Measurements from ENCODE around the gene FHIT.
"Not testable (repeated sequence)": the region's sequence is repeated elsewhere in the genome, so short reads cannot be mapped to it uniquely, and the experiment has no call there.

FHIT gene

DNA sequence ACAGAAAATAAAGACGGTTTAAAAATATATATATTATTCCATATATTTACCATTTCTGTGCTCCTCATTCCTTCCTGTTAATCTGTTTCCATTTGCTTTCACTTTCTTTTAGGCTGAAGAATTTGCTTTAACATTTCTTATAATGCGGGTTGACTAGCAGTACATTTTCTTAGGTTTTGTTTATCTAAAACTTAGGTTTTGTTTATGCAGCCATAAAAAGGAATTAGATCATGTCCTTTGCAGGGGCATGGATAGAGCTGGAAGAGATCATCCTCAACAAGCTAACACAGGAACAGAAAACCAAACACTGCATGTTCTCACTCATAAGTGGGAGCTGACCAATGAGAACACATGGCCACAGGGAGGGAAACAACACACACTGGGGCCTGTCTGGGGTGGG, 578.1 kb downstream of the FHIT start:
- DNase-seq = no peak

DNA sequence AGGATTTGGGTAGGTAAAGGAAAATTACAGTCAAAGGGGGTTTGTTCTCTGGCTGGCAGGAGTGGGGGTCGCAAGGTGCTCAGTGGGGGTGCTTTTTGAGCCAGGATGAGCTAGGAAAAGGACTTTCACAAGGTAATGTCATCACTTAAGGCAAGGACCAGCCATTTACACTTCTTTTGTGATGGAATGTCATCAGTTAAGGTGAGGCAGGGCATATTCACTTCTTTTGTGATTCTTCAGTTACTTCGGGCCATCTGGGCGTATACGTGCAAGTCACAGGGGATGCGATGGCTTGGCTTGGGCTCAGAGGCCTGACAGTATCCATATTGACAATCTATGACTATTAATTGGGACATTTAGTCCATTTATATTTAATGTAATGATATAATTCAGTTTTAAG, 578.9 kb downstream of the FHIT start:
- DNase-seq = not testable (repeated sequence)

DNA sequence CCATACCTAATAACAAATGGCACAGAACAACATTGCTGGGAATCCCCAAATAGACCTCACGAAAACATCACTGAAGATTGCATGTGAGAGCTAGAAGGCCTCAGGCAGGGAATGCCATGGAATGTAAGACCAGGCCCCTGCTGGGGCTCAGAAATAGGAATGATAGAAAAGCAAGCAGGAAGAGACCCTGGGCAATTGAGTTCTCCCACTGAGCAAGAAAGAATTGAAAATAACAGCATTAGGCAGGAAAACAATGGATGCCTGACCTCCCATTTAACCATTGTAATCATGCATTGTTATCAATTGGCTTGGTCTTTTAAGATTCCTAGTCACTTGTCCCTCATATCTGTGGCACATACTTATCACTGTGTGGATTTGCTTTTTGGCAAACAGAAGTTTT, 581.6 kb downstream of the FHIT start:
- DNase-seq = no peak

DNA sequence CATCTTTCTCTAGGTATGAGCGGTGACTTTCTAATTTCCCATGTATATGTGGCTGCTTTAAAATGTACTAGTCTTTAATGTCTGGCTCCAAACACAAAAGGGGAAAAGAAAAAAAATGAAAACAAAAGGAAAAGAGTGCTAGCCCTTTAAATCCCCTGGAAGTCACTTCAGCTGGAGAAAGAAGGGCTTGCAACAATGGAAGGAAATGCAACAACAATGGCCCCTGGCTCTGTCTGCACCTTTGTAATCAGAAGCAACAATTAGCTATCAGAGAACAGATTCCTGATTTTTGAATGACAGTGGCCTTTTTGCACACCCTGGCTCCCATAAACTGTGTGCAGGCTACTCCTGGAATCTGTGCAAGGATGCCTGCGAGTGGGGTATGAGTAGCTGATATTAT, 591.2 kb downstream of the FHIT start:
- no peak for DNase-seq

GRCh38 chr3:60659098-60659497, 592.2 kb downstream of the FHIT start:
- no peak for DNase-seq

GRCh38 chr3:60657972-60658371, 593.3 kb downstream of the FHIT start:
- DNase-seq = no peak

- no peak for DNase-seq
These were observed 598.4 kb downstream of the FHIT start for GRCh38 chr3:60652829-60653228.

- DNase-seq = no peak
These were observed 599.5 kb downstream of the FHIT start for GRCh38 chr3:60651799-60652198.

DNA sequence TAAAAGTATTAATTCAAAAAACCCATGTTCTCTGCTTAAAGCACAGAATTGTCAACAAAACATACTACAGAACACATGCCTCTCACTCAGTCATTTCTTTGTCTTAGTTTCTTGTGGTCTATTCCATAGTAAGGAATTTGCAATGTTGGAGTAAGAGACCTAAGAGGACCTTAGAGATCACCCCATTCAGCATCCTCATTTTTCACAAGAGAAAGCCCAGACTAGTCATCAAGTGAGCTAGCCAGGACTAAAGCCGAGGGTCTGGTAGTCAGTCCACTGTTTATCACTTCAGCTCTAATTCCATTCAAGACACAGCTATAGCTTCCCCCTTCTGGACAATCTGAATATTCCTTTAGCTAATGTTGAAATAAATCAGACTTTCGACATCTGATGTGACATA, 601.1 kb downstream of the FHIT start:
- DNase-seq = no peak

- DNase-seq = no peak
These were observed 605.5 kb downstream of the FHIT start for GRCh38 chr3:60645801-60646200.

GRCh38 chr3:60643831-60644230, 607.4 kb downstream of the FHIT start:
- no peak for DNase-seq

DNA sequence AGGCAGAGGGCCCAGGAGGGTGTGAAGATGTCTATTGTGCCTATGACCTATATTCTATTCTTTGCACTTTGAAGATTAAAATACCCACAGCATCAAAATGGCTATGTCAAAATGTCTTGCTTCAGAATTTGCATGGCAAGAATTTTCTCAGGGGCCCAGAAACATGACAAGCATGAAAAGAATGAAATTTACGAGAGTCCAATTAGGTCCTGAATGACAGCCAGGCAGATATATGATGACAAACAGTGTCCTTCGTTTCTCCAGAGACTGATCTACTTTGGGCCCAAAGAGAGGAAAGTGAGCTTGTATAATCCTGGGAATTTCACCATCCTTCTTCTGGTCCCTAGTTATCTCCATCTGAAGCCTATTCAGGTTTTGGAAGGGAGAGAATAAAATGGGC, 609.9 kb downstream of the FHIT start:
- DNase-seq = no peak

- DNase-seq = no peak
These were observed 614.4 kb downstream of the FHIT start for GRCh38 chr3:60636846-60637245.

- no peak for DNase-seq
These were observed 617.6 kb downstream of the FHIT start for GRCh38 chr3:60633644-60634043.

- DNase-seq = no peak
These were observed 619.7 kb downstream of the FHIT start for GRCh38 chr3:60631509-60631908.

DNA sequence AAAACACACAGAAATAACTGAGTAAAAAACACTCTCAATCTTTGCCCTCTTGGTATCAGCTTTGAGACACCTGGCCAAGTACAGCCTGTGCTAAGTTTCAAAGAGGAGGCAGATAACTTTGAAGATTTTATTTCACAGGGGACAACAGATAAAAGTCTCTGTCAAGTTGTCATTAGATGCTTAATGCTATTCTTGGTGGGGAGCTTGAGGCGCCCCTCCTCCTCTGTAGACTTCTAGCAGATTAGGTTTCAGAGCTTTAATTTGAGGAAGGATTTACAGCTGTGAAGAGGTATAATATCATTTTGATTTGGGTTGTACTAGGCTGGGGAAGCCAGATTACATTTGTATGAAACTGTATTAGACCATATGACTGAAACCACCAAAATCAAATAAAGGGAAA, 620.3 kb downstream of the FHIT start:
- no peak for DNase-seq

GRCh38 chr3:60629816-60630215, 621.4 kb downstream of the FHIT start:
- no peak for DNase-seq

DNA sequence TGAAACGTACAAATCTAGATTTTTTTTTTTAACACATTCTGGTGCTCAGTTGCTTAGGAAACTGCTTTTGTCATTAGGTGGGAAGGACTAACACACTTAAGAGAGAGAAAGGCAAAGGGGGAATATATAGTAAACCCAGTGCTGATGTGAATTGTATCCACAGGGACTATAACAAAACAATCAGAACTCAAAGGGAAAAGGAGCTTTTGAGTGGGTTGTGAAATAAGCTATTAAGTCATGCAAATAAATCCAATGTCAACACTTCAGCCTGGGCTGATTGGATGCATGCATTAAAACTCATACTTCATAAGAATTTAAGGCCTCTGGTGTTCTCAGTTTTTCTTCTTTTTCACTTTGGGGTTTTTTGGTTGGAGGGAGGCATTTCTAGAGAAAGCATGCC, 628.9 kb downstream of the FHIT start:
- no peak for DNase-seq

GRCh38 chr3:60617188-60617587, 634.1 kb downstream of the FHIT start:
- no peak for DNase-seq

- DNase-seq = no peak
These were observed 637.4 kb downstream of the FHIT start for GRCh38 chr3:60613769-60614303.

- DNase-seq = no peak
These were observed 640.7 kb downstream of the FHIT start for GRCh38 chr3:60610441-60611112.

DNA sequence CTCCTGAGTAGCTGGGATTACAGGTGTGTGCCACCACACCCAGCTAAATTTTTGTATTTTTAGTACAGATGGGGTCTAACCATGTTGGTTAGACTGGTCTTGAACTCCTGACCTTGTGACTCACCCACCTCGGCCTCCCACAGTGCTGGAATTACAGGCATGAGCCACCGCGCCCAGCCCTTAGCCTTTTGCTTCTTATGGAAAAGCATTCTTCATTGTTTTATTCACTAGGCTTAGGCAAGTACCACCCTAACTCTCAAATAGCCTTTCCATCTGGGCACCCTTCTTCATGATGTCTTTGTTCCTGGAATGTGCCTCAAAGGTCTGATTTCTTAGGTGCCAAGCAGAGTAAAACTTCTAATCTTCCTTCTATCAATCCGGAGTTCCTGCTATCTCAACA, 641.8 kb downstream of the FHIT start:
- DNase-seq = no peak

- no peak for DNase-seq
These were observed 647.4 kb downstream of the FHIT start for GRCh38 chr3:60603860-60604259.

- no peak for DNase-seq
These were observed 650.4 kb downstream of the FHIT start for GRCh38 chr3:60600848-60601247.

GRCh38 chr3:60599586-60599985, 651.7 kb downstream of the FHIT start:
- DNase-seq = no peak

All from SIG-M5 (cell line).